Measurements from ENCODE around the gene IFT80. TPM values are rescaled to one million over a fixed set of nuclear protein-coding genes. Genes with fewer than 3 reads are reported as not detected.

The IFT80 gene
- total and polyA plus RNA-seq, 9 of the 15 experiments (the other 6 are each of a cell fraction or from before 2014, with no cell fraction given), result 6.7 to 21.1 (median 16.4) TPM

GRCh38 chr3:160232014-160232413 is 167.0 kb downstream of the IFT80 start (continued):
- no peak for TF ChIP-seq MGA (IDR thresholded peaks at IDR 0.05)
- TF ChIP-seq, protein P1, sequence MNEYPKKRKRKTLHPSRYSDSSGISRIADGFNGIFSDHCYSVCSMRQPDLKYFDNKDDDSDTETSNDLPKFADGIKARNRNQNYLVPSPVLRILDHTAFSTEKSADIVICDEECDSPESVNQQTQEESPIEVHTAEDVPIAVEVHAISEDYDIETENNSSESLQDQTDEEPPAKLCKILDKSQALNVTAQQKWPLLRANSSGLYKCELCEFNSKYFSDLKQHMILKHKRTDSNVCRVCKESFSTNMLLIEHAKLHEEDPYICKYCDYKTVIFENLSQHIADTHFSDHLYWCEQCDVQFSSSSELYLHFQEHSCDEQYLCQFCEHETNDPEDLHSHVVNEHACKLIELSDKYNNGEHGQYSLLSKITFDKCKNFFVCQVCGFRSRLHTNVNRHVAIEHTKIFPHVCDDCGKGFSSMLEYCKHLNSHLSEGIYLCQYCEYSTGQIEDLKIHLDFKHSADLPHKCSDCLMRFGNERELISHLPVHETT (CRISPR knock-in tag; conservative IDR thresholded peaks at IDR 0.05 in 1 of 2, IDR thresholded peaks at IDR 0.05 in 1 of 2), result no peak
- no peak for TF ChIP-seq FOXK2 (conservative IDR thresholded peaks at IDR 0.05 in 1 of 2, IDR thresholded peaks at IDR 0.05 in 1 of 2; ENCODE audit: low read depth in 2 of 2)
- no peak for TF ChIP-seq ZNF57 (CRISPR knock-in tag; IDR thresholded peaks at IDR 0.05)
- no peak for TF ChIP-seq NFYB (IDR thresholded peaks at IDR 0.05; ENCODE audit: extremely low read depth, insufficient read length)
- no peak for TF ChIP-seq ZNF77 (CRISPR knock-in tag; IDR thresholded peaks at IDR 0.05)
- no peak for TF ChIP-seq NR2C2 (CRISPR knock-in tag; IDR thresholded peaks at IDR 0.05)
- no peak for TF ChIP-seq NR2C2 (tag; IDR thresholded peaks at IDR 0.05)
- no peak for TF ChIP-seq HBP1 (CRISPR knock-in tag; IDR thresholded peaks at IDR 0.05)
- TF ChIP-seq SIRT6 (IDR thresholded peaks at IDR 0.05; ENCODE audit: low read depth, low read length), result no peak

Data from K562 (cell line).